Stimulated activated CD8-positive, alpha-beta memory T cell treated with anti-CD3 and anti-CD28 coated beads, Interleukin-4, amount 100 ng/mL, for 1 hour (primary cell): ENCODE results near the gene NAALADL2.
"Not testable (repeated sequence)": the region's sequence is repeated elsewhere in the genome, so short reads cannot be mapped to it uniquely, and the experiment has no call there.

Source experiments
- DNase-seq, 2 donors: peaks; one replicate each; pipeline ENCODE4 v3.0.0-alpha.2; 2020; ENCODE audit warnings: low read depth in 2 of 2, low spot score in 1 of 2

NAALADL2 gene

GRCh38 chr3:175068587-175068986 lies 209.5 kb downstream of the NAALADL2 start:
- DNase-seq: no peak

- no peak for DNase-seq
Measured at GRCh38 chr3:175070946-175071345, 211.8 kb downstream of the NAALADL2 start.

GRCh38 chr3:175073219-175073905 lies 214.2 kb downstream of the NAALADL2 start:
- DNase-seq: no peak

GRCh38 chr3:175075269-175075668 lies 216.1 kb downstream of the NAALADL2 start:
- no peak for DNase-seq

- DNase-seq: no peak
Measured at GRCh38 chr3:175077216-175077615, 218.1 kb downstream of the NAALADL2 start.

GRCh38 chr3:175082631-175083030 lies 223.5 kb downstream of the NAALADL2 start:
- no peak for DNase-seq

- DNase-seq: not testable (repeated sequence)
Measured at GRCh38 chr3:175087128-175087527, 228.0 kb downstream of the NAALADL2 start.

GRCh38 chr3:175088766-175089380 lies 229.7 kb downstream of the NAALADL2 start:
- no peak for DNase-seq

GRCh38 chr3:175091426-175092114 lies 232.4 kb downstream of the NAALADL2 start:
- DNase-seq: no peak

- DNase-seq: no peak
Measured at GRCh38 chr3:175093748-175094147, 234.6 kb downstream of the NAALADL2 start.

- DNase-seq: no peak
Measured at GRCh38 chr3:175094344-175094743, 235.2 kb downstream of the NAALADL2 start.

- no peak for DNase-seq
Measured at GRCh38 chr3:175098644-175099043, 239.5 kb downstream of the NAALADL2 start.

GRCh38 chr3:175102161-175102560 lies 243.0 kb downstream of the NAALADL2 start:
- DNase-seq: no peak

GRCh38 chr3:175103298-175103697 lies 244.2 kb downstream of the NAALADL2 start:
- no peak for DNase-seq

- no peak for DNase-seq
Measured at GRCh38 chr3:175105066-175105465, 245.9 kb downstream of the NAALADL2 start.

- no peak for DNase-seq
Measured at GRCh38 chr3:175107231-175107630, 248.1 kb downstream of the NAALADL2 start.

GRCh38 chr3:175107995-175108394 lies 248.9 kb downstream of the NAALADL2 start:
- no peak for DNase-seq

- no peak for DNase-seq
Measured at GRCh38 chr3:175108613-175109151, 249.5 kb downstream of the NAALADL2 start.

- DNase-seq: no peak
Measured at GRCh38 chr3:175111036-175111435, 251.9 kb downstream of the NAALADL2 start.

- DNase-seq: no peak
Measured at GRCh38 chr3:175118382-175118941, 259.3 kb downstream of the NAALADL2 start.

GRCh38 chr3:175121225-175121624 lies 262.1 kb downstream of the NAALADL2 start:
- no peak for DNase-seq
